ENCODE results near the gene SETD5.

Gene SETD5

DNA sequence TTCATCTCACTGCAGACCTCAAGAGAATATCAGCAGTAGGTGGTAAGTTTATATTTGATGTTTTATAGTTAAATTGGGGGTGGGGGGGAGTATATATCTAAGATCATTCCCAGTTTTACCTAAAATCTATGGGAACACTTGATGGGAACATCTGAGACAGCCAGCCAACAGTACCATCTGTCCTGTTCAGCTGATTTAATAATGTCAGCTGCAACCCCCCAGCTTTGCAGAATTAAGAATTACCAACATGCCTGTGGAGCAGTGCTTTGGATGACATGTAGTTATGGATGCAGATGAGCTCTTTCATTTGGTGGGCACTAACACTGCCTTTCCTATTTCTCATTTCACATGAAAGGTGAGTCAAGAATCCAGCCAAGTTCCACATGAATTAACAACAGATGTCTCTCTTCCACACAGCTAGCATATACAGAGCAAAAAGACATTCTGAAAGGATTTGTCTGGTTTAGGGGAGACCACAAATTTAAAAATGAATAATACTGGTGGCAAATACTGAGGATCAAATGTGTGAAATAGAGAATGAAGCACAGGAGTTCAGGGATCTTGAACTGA, 76.2 kb downstream of the SETD5 start:
- Histone ChIP-seq H3F3A (ENCODE audit: control insufficient read depth, insufficient read depth) (peaks cover 2% of the 10 kb centered on the region; the same call in 1 of the 2 replicates), H3K4me3 (ENCODE audit: low read length) (no peak overlapping the region), H3K27ac (ENCODE audit: low read depth, low read length) (no peak overlapping the region), H3K4me2 (ENCODE audit: low read length) (no peak overlapping the region), H4K20me1 (ENCODE audit: control insufficient read depth, insufficient read depth, low read depth, low read length) (peaks cover 8% of the 10 kb centered on the region; the same call in 1 of the 2 replicates), H3K9me3 (ENCODE audit: control insufficient read depth, insufficient read depth, low read length) (no peaks in the 10 kb centered on the region), H3K9me2 (replicated peaks; ENCODE audit: control insufficient read depth, low read length) (no peaks in the 10 kb centered on the region), H3K4me1 (ENCODE audit: control insufficient read depth, low read length) (no peaks in the 10 kb centered on the region), H3K79me2 (ENCODE audit: control insufficient read depth, low read length) (peaks cover 5% of the 10 kb centered on the region; the same call in 1 of the 2 replicates), H3K36me3 (ENCODE audit: control insufficient read depth, low read length) (peaks cover 96% of the 10 kb centered on the region), H3K27me3 (ENCODE audit: control insufficient read depth, low read length) (no peaks in the 10 kb centered on the region)
- no peak for TF ChIP-seq EZH2phosphoT487 (IDR thresholded peaks at IDR 0.05; ENCODE audit: borderline replicate concordance, low read length)
- no peak for TF ChIP-seq CTCF (IDR thresholded peaks at IDR 0.05; ENCODE audit: low read depth, low read length, poor library complexity, severe bottlenecking)

DNA sequence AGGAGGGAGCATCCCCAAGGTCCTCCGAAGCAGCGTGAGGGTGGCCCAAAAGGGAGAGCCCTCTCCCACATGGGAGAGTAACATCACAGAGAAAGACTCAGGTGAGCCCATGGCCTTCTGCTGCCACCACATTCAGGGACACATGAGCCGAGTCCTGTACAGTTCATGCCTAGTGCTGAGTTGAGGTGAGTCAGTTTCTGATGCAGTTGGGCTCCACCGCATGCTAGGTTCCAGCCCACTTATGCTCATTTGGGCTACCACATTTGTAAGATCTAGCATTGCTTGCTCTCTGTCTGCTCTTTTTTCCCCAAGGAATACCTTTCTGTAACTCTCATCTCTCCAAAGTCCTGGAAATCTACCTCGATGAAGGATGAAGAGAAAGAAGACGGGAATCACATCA, 77.1 kb downstream of the SETD5 start:
- H3K27ac ChIP-seq (ENCODE audit: low read depth, low read length) = no peak overlapping the region
- peaks cover 8% of the 10 kb centered on the region; the same call in 1 of the 2 replicates for H4K20me1 ChIP-seq (ENCODE audit: control insufficient read depth, insufficient read depth, low read depth, low read length)
- TF ChIP-seq EZH2phosphoT487 (IDR thresholded peaks at IDR 0.05; ENCODE audit: borderline replicate concordance, low read length) = no peak
- TF ChIP-seq CTCF (IDR thresholded peaks at IDR 0.05; ENCODE audit: low read depth, low read length, poor library complexity, severe bottlenecking) = no peak

DNA sequence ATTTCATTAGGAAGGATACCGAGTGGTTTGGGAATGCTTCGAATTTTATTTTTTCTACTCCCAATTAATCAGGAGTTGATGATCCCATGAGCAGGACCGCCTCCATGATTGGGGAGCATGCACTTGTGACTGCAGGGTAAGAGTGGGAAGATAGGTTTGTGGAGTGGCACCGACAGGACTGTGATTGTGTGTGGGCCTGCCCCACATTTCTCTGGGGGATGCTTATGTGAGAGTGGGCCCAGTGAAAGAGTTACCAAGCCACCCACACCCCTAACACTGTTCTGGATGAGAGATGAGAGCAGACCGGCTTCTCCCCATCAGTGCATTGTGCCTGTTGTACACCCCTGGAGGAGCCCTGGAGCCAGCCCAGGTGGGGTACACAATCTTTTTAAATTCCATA, 79.5 kb downstream of the SETD5 start:
- Histone ChIP-seq H3K79me2 (ENCODE audit: control insufficient read depth, low read length) (no peaks in the 10 kb centered on the region), H3K4me1 (ENCODE audit: control insufficient read depth, low read length) (no peaks in the 10 kb centered on the region), H3K9me2 (replicated peaks; ENCODE audit: control insufficient read depth, low read length) (no peaks in the 10 kb centered on the region), H3K27me3 (ENCODE audit: control insufficient read depth, low read length) (no peaks in the 10 kb centered on the region), H3F3A (ENCODE audit: control insufficient read depth, insufficient read depth) (peaks cover 7% of the 10 kb centered on the region; the same call in 1 of the 2 replicates), H3K9me3 (ENCODE audit: control insufficient read depth, insufficient read depth, low read length) (no peaks in the 10 kb centered on the region), H3K36me3 (ENCODE audit: control insufficient read depth, low read length) (peaks cover 86% of the 10 kb centered on the region), H4K20me1 (ENCODE audit: control insufficient read depth, insufficient read depth, low read depth, low read length) (no peaks in the 10 kb centered on the region), H3K27ac (ENCODE audit: low read depth, low read length) (no peak overlapping the region), H3K4me2 (ENCODE audit: low read length) (no peak overlapping the region), H3K4me3 (ENCODE audit: low read length) (no peak overlapping the region)
- TF ChIP-seq CTCF (IDR thresholded peaks at IDR 0.05; ENCODE audit: low read depth, low read length, poor library complexity, severe bottlenecking) (no peak), EZH2phosphoT487 (IDR thresholded peaks at IDR 0.05; ENCODE audit: borderline replicate concordance, low read length) (no peak)

More for the DNA sequence above, 77.1 kb downstream of the SETD5 start:
- H3K4me2 ChIP-seq (ENCODE audit: low read length) = no peak overlapping the region
- no peaks in the 10 kb centered on the region for H3K27me3 ChIP-seq (ENCODE audit: control insufficient read depth, low read length)
- no peak overlapping the region for H3K4me3 ChIP-seq (ENCODE audit: low read length)
- H3K9me3 ChIP-seq (ENCODE audit: control insufficient read depth, insufficient read depth, low read length) = no peaks in the 10 kb centered on the region
- peaks cover 5% of the 10 kb centered on the region; the same call in 1 of the 2 replicates for H3K79me2 ChIP-seq (ENCODE audit: control insufficient read depth, low read length)
- no peaks in the 10 kb centered on the region for H3K9me2 ChIP-seq (replicated peaks; ENCODE audit: control insufficient read depth, low read length)
- peaks cover 96% of the 10 kb centered on the region for H3K36me3 ChIP-seq (ENCODE audit: control insufficient read depth, low read length)
- H3K4me1 ChIP-seq (ENCODE audit: control insufficient read depth, low read length) = no peaks in the 10 kb centered on the region
- peaks cover 2% of the 10 kb centered on the region; the same call in 1 of the 2 replicates for H3F3A ChIP-seq (ENCODE audit: control insufficient read depth, insufficient read depth)

Data from DOHH2 (cell line).